Measurements from ENCODE around the gene MDM1.

DNA sequence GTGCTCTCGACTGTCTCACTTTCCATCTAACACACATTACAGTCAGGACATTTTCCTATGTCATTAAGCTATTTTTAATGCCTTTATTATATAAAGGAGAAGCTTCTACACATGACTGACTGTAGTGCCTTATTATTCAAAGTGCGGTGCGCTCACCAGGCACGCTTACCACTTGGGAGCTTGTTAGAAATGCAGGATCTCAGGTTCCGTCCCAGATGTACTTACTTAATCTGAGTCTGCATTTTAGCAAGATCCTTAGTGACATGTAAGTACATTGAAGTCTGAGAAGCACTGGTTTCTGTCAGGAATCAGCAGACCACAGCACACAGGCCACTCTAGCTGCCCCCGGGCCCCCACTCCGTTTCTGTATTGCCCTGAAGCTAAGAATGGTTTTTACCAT is 44.7 kb upstream of the MDM1 start:
- TF ChIP-seq CTCF (IDR thresholded peaks at IDR 0.05) (no peak), POLR2A (IDR thresholded peaks at IDR 0.05) (no peak)
